Measurements from ENCODE around the gene KCNA4. TPM values are rescaled to one million over a fixed set of nuclear protein-coding genes. Genes with fewer than 3 reads are reported as not detected.

Gene KCNA4
- total RNA-seq, 6 experiments from 2014 or later, result not detected

DNA sequence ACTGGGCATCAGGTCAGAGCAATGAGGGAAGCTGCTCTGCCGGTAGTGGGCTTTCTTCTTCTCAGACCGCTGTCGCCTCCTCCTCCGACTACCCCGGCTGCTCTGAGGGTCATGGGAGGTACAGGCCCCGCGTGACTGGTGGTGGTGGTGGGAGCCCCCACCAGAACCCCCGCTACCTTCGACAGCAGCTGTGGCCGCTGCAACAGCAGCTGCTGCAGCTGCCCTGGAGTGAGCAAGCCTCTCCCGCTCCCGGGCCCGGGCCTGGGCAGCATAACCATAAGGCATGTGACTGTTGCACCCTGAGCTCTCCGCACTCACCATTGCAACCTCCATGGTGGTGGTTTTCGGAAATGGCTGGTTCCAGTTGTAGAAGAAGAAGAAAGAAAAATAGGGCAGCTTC, 4.5 kb downstream of the KCNA4 start:
- H3K4me1 Mint-ChIP-seq (ENCODE audit: low read depth), result no peaks in the 10 kb centered on the region
- no peak for DNase-seq
- H3K27me3 Mint-ChIP-seq (ENCODE audit: insufficient read depth), result peaks cover 2% of the 10 kb centered on the region; the same call in 1 of the 2 replicates
- H3K4me3 Mint-ChIP-seq, result no peak overlapping the region
- TF ChIP-seq, protein P1, sequence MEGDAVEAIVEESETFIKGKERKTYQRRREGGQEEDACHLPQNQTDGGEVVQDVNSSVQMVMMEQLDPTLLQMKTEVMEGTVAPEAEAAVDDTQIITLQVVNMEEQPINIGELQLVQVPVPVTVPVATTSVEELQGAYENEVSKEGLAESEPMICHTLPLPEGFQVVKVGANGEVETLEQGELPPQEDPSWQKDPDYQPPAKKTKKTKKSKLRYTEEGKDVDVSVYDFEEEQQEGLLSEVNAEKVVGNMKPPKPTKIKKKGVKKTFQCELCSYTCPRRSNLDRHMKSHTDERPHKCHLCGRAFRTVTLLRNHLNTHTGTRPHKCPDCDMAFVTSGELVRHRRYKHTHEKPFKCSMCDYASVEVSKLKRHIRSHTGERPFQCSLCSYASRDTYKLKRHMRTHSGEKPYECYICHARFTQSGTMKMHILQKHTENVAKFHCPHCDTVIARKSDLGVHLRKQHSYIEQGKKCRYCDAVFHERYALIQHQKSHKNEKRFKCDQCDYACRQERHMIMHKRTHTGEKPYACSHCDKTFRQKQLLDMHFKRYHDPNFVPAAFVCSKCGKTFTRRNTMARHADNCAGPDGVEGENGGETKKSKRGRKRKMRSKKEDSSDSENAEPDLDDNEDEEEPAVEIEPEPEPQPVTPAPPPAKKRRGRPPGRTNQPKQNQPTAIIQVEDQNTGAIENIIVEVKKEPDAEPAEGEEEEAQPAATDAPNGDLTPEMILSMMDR (IDR thresholded peaks at IDR 0.05), result no peak
- H3K36me3 Mint-ChIP-seq (ENCODE audit: low read depth), result no peaks in the 10 kb centered on the region
- no peak overlapping the region for H3K27ac Mint-ChIP-seq
- peaks cover 18% of the 10 kb centered on the region for H3K9me3 Mint-ChIP-seq

DNA sequence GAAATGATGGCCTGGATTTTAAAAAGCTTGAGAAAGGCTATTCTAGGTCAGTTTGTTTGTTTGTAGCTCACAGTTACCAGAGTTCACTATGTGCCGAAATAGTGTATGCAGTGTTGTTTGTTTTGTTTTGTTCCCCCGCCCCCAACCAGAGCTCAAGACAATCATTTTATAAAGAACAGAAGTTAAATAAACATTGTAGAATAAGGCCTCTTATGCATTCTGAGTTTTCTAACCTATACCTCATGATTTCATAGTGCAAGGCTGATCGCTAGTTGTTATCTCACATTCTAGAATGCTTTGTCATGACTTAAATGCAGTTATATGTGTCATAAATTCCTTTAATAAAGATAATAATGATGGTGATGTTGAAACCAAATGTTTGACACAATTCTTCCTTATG, 7.8 kb downstream of the KCNA4 start:
- no peak for DNase-seq
- H3K36me3 Mint-ChIP-seq (ENCODE audit: low read depth), result no peaks in the 10 kb centered on the region
- H3K27me3 Mint-ChIP-seq (ENCODE audit: insufficient read depth), result peaks cover 2% of the 10 kb centered on the region; the same call in 1 of the 2 replicates
- peaks cover 23% of the 10 kb centered on the region for H3K9me3 Mint-ChIP-seq
- H3K4me3 Mint-ChIP-seq, result no peak overlapping the region
- H3K4me1 Mint-ChIP-seq (ENCODE audit: low read depth), result no peaks in the 10 kb centered on the region
- TF ChIP-seq, protein P1 (IDR thresholded peaks at IDR 0.05), result no peak
- H3K27ac Mint-ChIP-seq, result no peak overlapping the region

DNA sequence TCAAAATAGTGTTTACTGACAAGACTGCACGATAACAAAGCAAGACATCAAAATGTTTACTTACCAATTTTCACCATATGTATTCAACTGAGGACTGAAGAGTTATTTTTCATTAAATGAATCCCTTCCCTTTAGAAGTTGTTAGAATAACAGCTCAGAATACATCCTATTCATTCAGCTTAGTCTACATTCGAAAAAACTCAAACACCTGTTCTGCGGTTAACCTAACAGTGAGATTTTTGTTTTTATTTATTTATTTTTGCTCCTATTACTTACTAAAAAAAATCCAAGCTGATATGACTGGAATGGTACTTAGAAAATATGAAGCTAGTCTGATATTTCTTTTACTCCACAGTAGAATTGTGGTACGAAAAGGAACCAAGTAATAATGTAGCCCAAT, 10.0 kb downstream of the KCNA4 start:
- no peaks in the 10 kb centered on the region for H3K27me3 Mint-ChIP-seq (ENCODE audit: insufficient read depth)

DNA sequence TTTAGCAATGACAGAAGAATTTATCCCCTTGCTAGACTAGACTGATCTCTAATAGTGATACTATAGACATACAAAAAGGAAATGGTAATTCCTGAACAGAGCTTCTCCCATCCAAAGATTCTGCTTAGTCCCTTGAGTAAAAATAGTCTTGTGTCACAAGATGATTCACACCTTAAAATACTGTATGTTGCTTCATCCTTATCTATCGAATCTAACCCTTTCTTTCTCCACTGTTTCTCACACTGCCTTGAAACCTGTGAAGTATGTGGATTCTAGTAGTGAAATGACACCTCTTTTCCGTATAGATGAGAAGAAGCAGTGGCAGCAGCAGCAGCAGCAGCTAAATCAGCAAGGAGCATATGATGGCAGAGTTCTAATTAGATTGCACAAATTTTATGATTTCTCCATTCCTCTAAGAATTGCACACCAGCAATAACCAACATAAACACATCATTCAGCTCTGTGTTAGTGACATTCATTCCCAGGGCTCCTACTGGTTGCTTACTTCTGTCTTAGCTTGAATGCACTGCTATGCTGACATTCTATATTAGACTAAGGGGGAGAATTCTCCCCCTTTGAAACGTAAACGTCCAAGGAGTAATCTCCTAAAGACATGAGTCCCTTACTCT, 14.6 kb downstream of the KCNA4 start:
- H3K27me3 Mint-ChIP-seq (ENCODE audit: insufficient read depth), result no peaks in the 10 kb centered on the region
- no peaks in the 10 kb centered on the region for H3K4me1 Mint-ChIP-seq (ENCODE audit: low read depth)
- H3K36me3 Mint-ChIP-seq (ENCODE audit: low read depth), result no peaks in the 10 kb centered on the region

More for the DNA sequence above, 10.0 kb downstream of the KCNA4 start:
- Mint-ChIP-seq H3K9me3 (peaks cover 20% of the 10 kb centered on the region), H3K4me3 (no peak overlapping the region), H3K27ac (no peak overlapping the region), H3K4me1 (ENCODE audit: low read depth) (no peaks in the 10 kb centered on the region), H3K36me3 (ENCODE audit: low read depth) (no peaks in the 10 kb centered on the region)
- no peak for DNase-seq
- TF ChIP-seq, protein P1 (IDR thresholded peaks at IDR 0.05), result no peak

DNA sequence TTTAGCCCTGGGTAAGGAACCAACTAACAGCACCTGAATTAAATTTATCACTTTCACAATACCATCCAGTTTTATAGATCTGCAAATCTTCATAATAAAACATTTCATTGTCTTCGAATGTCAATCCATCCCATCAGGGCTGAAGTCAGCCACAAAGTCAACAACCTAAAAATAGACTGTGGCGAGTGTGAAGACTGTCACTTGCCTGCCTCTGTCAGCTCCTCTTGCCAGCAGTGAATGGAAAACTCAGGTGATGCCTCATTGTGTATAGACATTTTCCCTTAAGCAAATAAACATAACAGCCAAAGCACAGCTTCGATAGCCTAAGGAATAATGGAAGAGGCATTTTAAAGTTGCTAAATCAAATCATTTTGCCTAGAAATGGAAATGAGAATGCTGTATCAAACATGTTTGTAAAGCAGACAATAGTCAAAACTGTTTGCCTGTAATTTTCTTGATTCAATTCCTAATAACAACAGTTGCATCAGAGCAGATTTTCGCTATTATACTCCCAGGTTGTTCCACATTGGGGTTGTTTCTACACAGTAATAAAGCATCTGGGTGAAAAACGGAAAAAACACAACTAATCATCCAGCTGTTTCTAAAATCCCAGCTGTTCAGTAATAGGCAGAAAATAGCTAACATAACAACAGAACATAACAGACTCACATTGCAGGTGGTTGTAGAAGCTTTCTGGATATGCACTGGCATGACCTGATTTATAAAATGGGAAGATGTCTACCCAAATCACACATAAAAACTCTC, 15.7 kb downstream of the KCNA4 start:
- TF ChIP-seq, protein P1 (IDR thresholded peaks at IDR 0.05), result no peak
- peaks cover 12% of the 10 kb centered on the region; the same call in 1 of the 2 replicates for H3K9me3 Mint-ChIP-seq
- no peaks in the 10 kb centered on the region for H3K27me3 Mint-ChIP-seq (ENCODE audit: insufficient read depth)
- DNase-seq, result no peak
- H3K36me3 Mint-ChIP-seq (ENCODE audit: low read depth), result no peaks in the 10 kb centered on the region
- no peak overlapping the region for H3K27ac Mint-ChIP-seq
- H3K4me3 Mint-ChIP-seq, result no peak overlapping the region
- H3K4me1 Mint-ChIP-seq (ENCODE audit: low read depth), result no peaks in the 10 kb centered on the region

More for the DNA sequence above, 14.6 kb downstream of the KCNA4 start:
- no peak for DNase-seq
- TF ChIP-seq, protein P1 (IDR thresholded peaks at IDR 0.05), result no peak
- Mint-ChIP-seq H3K4me3 (no peak overlapping the region), H3K9me3 (peaks cover 13% of the 10 kb centered on the region; the same call in 1 of the 2 replicates), H3K27ac (no peak overlapping the region)
